ENCODE results near the gene SNTB2.
A peak's percentile ranks its signal among the peaks of the same experiment; 100 is the strongest.

The SNTB2 gene

GRCh38 chr16:69169051-69169450 lies 17.9 kb upstream of the SNTB2 start:
- H3K4me3 ChIP-seq (ENCODE audit: low read length), result no peak overlapping the region
- no peak for TF ChIP-seq ZNF274 (IDR thresholded peaks at IDR 0.05; ENCODE audit: low read depth, low read length)

GRCh38 chr16:69169607-69170352 lies 17.2 kb upstream of the SNTB2 start:
- H3K4me3 ChIP-seq (ENCODE audit: low read length), result no peak overlapping the region
- TF ChIP-seq ZNF274 (IDR thresholded peaks at IDR 0.05; ENCODE audit: low read depth, low read length), result no peak

- H3K4me3 ChIP-seq (ENCODE audit: low read length), result no peak overlapping the region
- TF ChIP-seq ZNF274 (IDR thresholded peaks at IDR 0.05; ENCODE audit: low read depth, low read length), result no peak
Observed at GRCh38 chr16:69171325-69172084, 15.5 kb upstream of the SNTB2 start.

GRCh38 chr16:69176033-69176800 lies 10.7 kb upstream of the SNTB2 start:
- no peak for TF ChIP-seq ZNF274 (IDR thresholded peaks at IDR 0.05; ENCODE audit: low read depth, low read length)

GRCh38 chr16:69179328-69180010 lies 7.5 kb upstream of the SNTB2 start:
- TF ChIP-seq ZNF274 (IDR thresholded peaks at IDR 0.05; ENCODE audit: low read depth, low read length), result no peak

More at GRCh38 chr16:69176033-69176800, 10.7 kb upstream of the SNTB2 start:
- H3K4me3 ChIP-seq (ENCODE audit: low read length), result no peak overlapping the region

GRCh38 chr16:69180011-69180338 lies 7.0 kb upstream of the SNTB2 start:
- TF ChIP-seq ZNF274 (IDR thresholded peaks at IDR 0.05; ENCODE audit: low read depth, low read length), result no peak
- H3K4me3 ChIP-seq (ENCODE audit: low read length), result no peak overlapping the region

More at GRCh38 chr16:69179328-69180010, 7.5 kb upstream of the SNTB2 start:
- no peak overlapping the region for H3K4me3 ChIP-seq (ENCODE audit: low read length)

- no peak overlapping the region for H3K4me3 ChIP-seq (ENCODE audit: low read length)
- no peak for TF ChIP-seq ZNF274 (IDR thresholded peaks at IDR 0.05; ENCODE audit: low read depth, low read length)
Observed at GRCh38 chr16:69182730-69183416, 4.1 kb upstream of the SNTB2 start.

- H3K4me3 ChIP-seq (ENCODE audit: low read length), result peak overlapping the region; percentile 74
- no peak for TF ChIP-seq ZNF274 (IDR thresholded peaks at IDR 0.05; ENCODE audit: low read depth, low read length)
Observed at GRCh38 chr16:69187446-69188235, 677 bp downstream of the SNTB2 start.

- no peak for TF ChIP-seq ZNF274 (IDR thresholded peaks at IDR 0.05; ENCODE audit: low read depth, low read length)
- H3K4me3 ChIP-seq (ENCODE audit: low read length), result peak overlapping the region; percentile 74
Observed at GRCh38 chr16:69188236-69188549, 1.2 kb downstream of the SNTB2 start.

GRCh38 chr16:69188716-69189115 lies 1.8 kb downstream of the SNTB2 start:
- H3K4me3 ChIP-seq (ENCODE audit: low read length), result peak overlapping the region; percentile 74
- no peak for TF ChIP-seq ZNF274 (IDR thresholded peaks at IDR 0.05; ENCODE audit: low read depth, low read length)

GRCh38 chr16:69190046-69190588 lies 3.2 kb downstream of the SNTB2 start:
- no peak overlapping the region for H3K4me3 ChIP-seq (ENCODE audit: low read length)
- no peak for TF ChIP-seq ZNF274 (IDR thresholded peaks at IDR 0.05; ENCODE audit: low read depth, low read length)

GRCh38 chr16:69190598-69190997 lies 3.6 kb downstream of the SNTB2 start:
- no peak overlapping the region for H3K4me3 ChIP-seq (ENCODE audit: low read length)
- TF ChIP-seq ZNF274 (IDR thresholded peaks at IDR 0.05; ENCODE audit: low read depth, low read length), result no peak

GRCh38 chr16:69191136-69191535 lies 4.2 kb downstream of the SNTB2 start:
- no peak overlapping the region for H3K4me3 ChIP-seq (ENCODE audit: low read length)
- TF ChIP-seq ZNF274 (IDR thresholded peaks at IDR 0.05; ENCODE audit: low read depth, low read length), result no peak
